Activated naive CD8-positive, alpha-beta T cell treated with anti-CD3 and anti-CD28 coated beads for 36 hours (primary cell): ENCODE measurements around the gene ANKRD44. TPM values are rescaled to one million over a fixed set of nuclear protein-coding genes. Genes with fewer than 3 reads are reported as not detected.
"Not testable (repeated sequence)": the region's sequence is repeated elsewhere in the genome, so short reads cannot be mapped to it uniquely, and the experiment has no call there.

Experiments used
- DNase-seq: peaks from one replicate; pipeline ENCODE4 v3.0.0; 2021
- H3K27ac Mint-ChIP-seq: one replicate; pipeline ENCODE4 v1.8.0; 2022; ENCODE audit warnings: mild to moderate bottlenecking, moderate library complexity, mixed read lengths
- H3K27me3 Mint-ChIP-seq: one replicate; pipeline ENCODE4 v1.8.0; 2022; ENCODE audit warnings: mild to moderate bottlenecking, mixed read lengths
- H3K36me3 Mint-ChIP-seq: one replicate; pipeline ENCODE4 v1.8.0; 2021; ENCODE audit warnings: mild to moderate bottlenecking, mixed read lengths
- H3K4me1 Mint-ChIP-seq: one replicate; pipeline ENCODE4 v1.8.0; 2021; ENCODE audit warnings: mixed read lengths
- H3K4me3 Mint-ChIP-seq: one replicate; pipeline ENCODE4 v1.8.0; 2022; ENCODE audit warnings: mild to moderate bottlenecking, moderate library complexity, mixed read lengths
- H3K9me3 Mint-ChIP-seq: one replicate; pipeline ENCODE4 v1.8.0; 2022; ENCODE audit warnings: mixed read lengths
- total RNA-seq, 2 experiments: library from RNA; stranded (reverse); gene quantifications; one replicate each; pipeline ENCODE4 v1.2.3, GENCODE V29; 2021

The ANKRD44 gene
- total RNA-seq, 2 experiments from 2014 or later: 118 to 121 TPM

GRCh38 chr2:197042739-197043196, 267.8 kb downstream of the ANKRD44 start:
- Mint-ChIP-seq H3K4me3 (no peak overlapping the region), H3K36me3 (peaks cover 26% of the 10 kb centered on the region), H3K27me3 (no peaks in the 10 kb centered on the region), H3K9me3 (no peaks in the 10 kb centered on the region), H3K4me1 (peaks cover 27% of the 10 kb centered on the region), H3K27ac (peak overlapping the region; percentile 72)
- no peak for DNase-seq

- peaks cover 38% of the 10 kb centered on the region for H3K4me1 Mint-ChIP-seq
- H3K27ac Mint-ChIP-seq: peak overlapping the region; percentile 57
- no peak overlapping the region for H3K4me3 Mint-ChIP-seq
- H3K27me3 Mint-ChIP-seq: no peaks in the 10 kb centered on the region
- DNase-seq: no peak
- peaks cover 55% of the 10 kb centered on the region for H3K36me3 Mint-ChIP-seq
- no peaks in the 10 kb centered on the region for H3K9me3 Mint-ChIP-seq
Measured at GRCh38 chr2:197037863-197038398, 272.6 kb downstream of the ANKRD44 start.

GRCh38 chr2:197035002-197035401, 275.6 kb downstream of the ANKRD44 start:
- H3K9me3 Mint-ChIP-seq: peaks cover 4% of the 10 kb centered on the region
- no peaks in the 10 kb centered on the region for H3K27me3 Mint-ChIP-seq
- H3K4me1 Mint-ChIP-seq: peaks cover 39% of the 10 kb centered on the region
- DNase-seq: no peak
- peak overlapping the region; percentile 74 for H3K27ac Mint-ChIP-seq
- no peak overlapping the region for H3K4me3 Mint-ChIP-seq
- H3K36me3 Mint-ChIP-seq: peaks cover 58% of the 10 kb centered on the region

- no peak for DNase-seq
- H3K27ac Mint-ChIP-seq: no peak overlapping the region
- H3K9me3 Mint-ChIP-seq: peaks cover 4% of the 10 kb centered on the region
- H3K27me3 Mint-ChIP-seq: no peaks in the 10 kb centered on the region
- H3K4me1 Mint-ChIP-seq: peaks cover 44% of the 10 kb centered on the region
- peaks cover 65% of the 10 kb centered on the region for H3K36me3 Mint-ChIP-seq
- no peak overlapping the region for H3K4me3 Mint-ChIP-seq
Measured at GRCh38 chr2:197034292-197034691, 276.3 kb downstream of the ANKRD44 start.

- peaks cover 68% of the 10 kb centered on the region for H3K36me3 Mint-ChIP-seq
- peaks cover 47% of the 10 kb centered on the region for H3K4me1 Mint-ChIP-seq
- H3K9me3 Mint-ChIP-seq: peaks cover 4% of the 10 kb centered on the region
- DNase-seq: no peak
- no peaks in the 10 kb centered on the region for H3K27me3 Mint-ChIP-seq
- H3K27ac Mint-ChIP-seq: no peak overlapping the region
- H3K4me3 Mint-ChIP-seq: no peak overlapping the region
Measured at GRCh38 chr2:197033222-197033621, 277.4 kb downstream of the ANKRD44 start.

GRCh38 chr2:197031803-197032202, 278.8 kb downstream of the ANKRD44 start:
- no peak for DNase-seq
- Mint-ChIP-seq H3K9me3 (peaks cover 4% of the 10 kb centered on the region), H3K4me1 (peaks cover 42% of the 10 kb centered on the region), H3K4me3 (no peak overlapping the region), H3K27me3 (no peaks in the 10 kb centered on the region), H3K36me3 (peaks cover 69% of the 10 kb centered on the region), H3K27ac (no peak overlapping the region)

GRCh38 chr2:197030090-197030489, 280.5 kb downstream of the ANKRD44 start:
- DNase-seq: no peak
- Mint-ChIP-seq H3K27me3 (no peaks in the 10 kb centered on the region), H3K4me3 (no peak overlapping the region), H3K27ac (no peak overlapping the region), H3K9me3 (peaks cover 4% of the 10 kb centered on the region), H3K36me3 (peaks cover 63% of the 10 kb centered on the region), H3K4me1 (peaks cover 32% of the 10 kb centered on the region)

- H3K4me3 Mint-ChIP-seq: no peak overlapping the region
- H3K4me1 Mint-ChIP-seq: peaks cover 21% of the 10 kb centered on the region
- peaks cover 69% of the 10 kb centered on the region for H3K36me3 Mint-ChIP-seq
- peak overlapping the region; percentile 53 for H3K27ac Mint-ChIP-seq
- no peak for DNase-seq
- no peaks in the 10 kb centered on the region for H3K27me3 Mint-ChIP-seq
- peaks cover 4% of the 10 kb centered on the region for H3K9me3 Mint-ChIP-seq
Measured at GRCh38 chr2:197028633-197029032, 281.9 kb downstream of the ANKRD44 start.

GRCh38 chr2:197028230-197028629, 282.4 kb downstream of the ANKRD44 start:
- Mint-ChIP-seq H3K4me3 (no peak overlapping the region), H3K27ac (peak overlapping the region; percentile 53), H3K4me1 (peaks cover 21% of the 10 kb centered on the region), H3K9me3 (peaks cover 4% of the 10 kb centered on the region), H3K27me3 (no peaks in the 10 kb centered on the region), H3K36me3 (peaks cover 69% of the 10 kb centered on the region)
- DNase-seq: no peak

- Mint-ChIP-seq H3K4me1 (peaks cover 5% of the 10 kb centered on the region), H3K4me3 (no peak overlapping the region), H3K27ac (no peak overlapping the region), H3K9me3 (peaks cover 3% of the 10 kb centered on the region), H3K27me3 (no peaks in the 10 kb centered on the region), H3K36me3 (peaks cover 67% of the 10 kb centered on the region)
- no peak for DNase-seq
Measured at GRCh38 chr2:197024206-197024605, 286.4 kb downstream of the ANKRD44 start.

GRCh38 chr2:197020921-197021320, 289.7 kb downstream of the ANKRD44 start:
- H3K4me1 Mint-ChIP-seq, H3K4me3 Mint-ChIP-seq, H3K9me3 Mint-ChIP-seq, H3K27me3 Mint-ChIP-seq, DNase-seq, H3K27ac Mint-ChIP-seq: not testable (repeated sequence)
- H3K36me3 Mint-ChIP-seq: peaks cover 47% of the 10 kb centered on the region

GRCh38 chr2:197013098-197013497, 297.5 kb downstream of the ANKRD44 start:
- H3K27me3 Mint-ChIP-seq: no peaks in the 10 kb centered on the region
- H3K4me3 Mint-ChIP-seq: no peak overlapping the region
- peak overlapping the region; percentile 40 for H3K27ac Mint-ChIP-seq
- H3K36me3 Mint-ChIP-seq: peaks cover 17% of the 10 kb centered on the region
- no peak for DNase-seq
- peaks cover 4% of the 10 kb centered on the region for H3K4me1 Mint-ChIP-seq
- no peaks in the 10 kb centered on the region for H3K9me3 Mint-ChIP-seq

GRCh38 chr2:197011801-197012641, 298.6 kb downstream of the ANKRD44 start:
- peaks cover 17% of the 10 kb centered on the region for H3K36me3 Mint-ChIP-seq
- no peak for DNase-seq
- H3K9me3 Mint-ChIP-seq: no peaks in the 10 kb centered on the region
- H3K27ac Mint-ChIP-seq: peak overlapping the region; percentile 63
- H3K4me3 Mint-ChIP-seq: no peak overlapping the region
- H3K27me3 Mint-ChIP-seq: no peaks in the 10 kb centered on the region
- peaks cover 4% of the 10 kb centered on the region for H3K4me1 Mint-ChIP-seq

GRCh38 chr2:197011021-197011417, 299.6 kb downstream of the ANKRD44 start:
- Mint-ChIP-seq H3K9me3 (no peaks in the 10 kb centered on the region), H3K4me1 (peaks cover 4% of the 10 kb centered on the region), H3K36me3 (peaks cover 20% of the 10 kb centered on the region), H3K27ac (peak overlapping the region; percentile 59), H3K27me3 (no peaks in the 10 kb centered on the region), H3K4me3 (no peak overlapping the region)
- DNase-seq: no peak

GRCh38 chr2:197010200-197011020, 300.2 kb downstream of the ANKRD44 start:
- Mint-ChIP-seq H3K27ac (peak overlapping the region; percentile 59), H3K9me3 (no peaks in the 10 kb centered on the region), H3K27me3 (no peaks in the 10 kb centered on the region), H3K4me1 (peaks cover 2% of the 10 kb centered on the region), H3K4me3 (no peak overlapping the region), H3K36me3 (peaks cover 20% of the 10 kb centered on the region)
- DNase-seq: no peak
